K562 (cell line): ENCODE measurements around the gene FMNL2. TPM values are rescaled to one million over a fixed set of nuclear protein-coding genes. Genes with fewer than 3 reads are reported as not detected.

Source experiments
- ATAC-seq: fragments of 200-7000 bp; cut with Tn5 transposase; 3 replicates; pipeline ENCODE4 v1.9.1; 2020; ENCODE audit warnings: moderate library complexity
- BruUV-seq: library from RNA; stranded (reverse); fragments of 400-500 nt; replicated peaks from 2 replicates; lab custom pipeline; 2021; lab: Mats Ljungman, UMichigan
- CTCF ChIA-PET: fragments of 300-600 bp; formaldehyde crosslinking; extraction: SDS; loops from one replicate; lab custom pipeline; 2021; ENCODE audit warnings: low intra/inter-chr PET ratio; lab: Yijun Ruan, JAX
- POLR2A ChIA-PET: fragments of 300-600, 350-650 bp; sonication (Branson Sonifier 250); formaldehyde crosslinking; extraction: SDS; loops from one replicate; lab custom pipeline; 2021; ENCODE audit warnings: antibody characterized with exemption, inconsistent platforms; lab: Yijun Ruan, JAX
- DNase-seq, 4 experiments: peaks; one replicate each; pipeline versions ENCODE4 v3.0.0 to v3.0.0-alpha.2; 2011 to 2018; ENCODE audit warnings: low spot score in 3 of 4, mixed read lengths in 3 of 4; ENCODE audit errors: extremely low read depth in 1 of 4
- FAIRE-seq: peaks from 2 replicates; lab custom pipeline; 2011; peaks lifted over from hg19 to GRCh38; lab: Jason Lieb, UNC
- H2AFZ ChIP-seq: 2 replicates; pipeline ENCODE4 v1.6.0; 2011; ENCODE audit warnings: low read depth, low read length, control low read depth, inconsistent platforms
- H3K27ac ChIP-seq: fragments of 200-600 bp; 3 replicates; pipeline ENCODE4 v1.8.0; 2011; ENCODE audit warnings: low read depth, mild to moderate bottlenecking, control low read depth, inconsistent platforms, low read length, moderate library complexity, mixed read lengths; ENCODE audit errors: extremely low read depth
- H3K27me3 ChIP-seq, 2 experiments: fragments of 300-600 bp in 1 of 2; 2 replicates in 1 of 2; 3 replicates in 1 of 2; pipeline versions ENCODE4 v1.6.0 to v1.8.0; 2011; ENCODE audit warnings: inconsistent platforms in 2 of 2, low read length in 2 of 2, mild to moderate bottlenecking in 1 of 2, mixed read lengths in 1 of 2, moderate library complexity in 1 of 2; ENCODE audit not compliant: control insufficient read depth in 2 of 2, insufficient read depth in 2 of 2
- H3K36me3 ChIP-seq: fragments of 300-600 bp; 3 replicates; pipeline ENCODE4 v1.8.0; 2011; ENCODE audit warnings: mild to moderate bottlenecking, low read length, inconsistent platforms; ENCODE audit not compliant: control insufficient read depth, insufficient read depth
- H3K4me1 ChIP-seq, 2 experiments: fragments of 200-600 bp in 1 of 2; replicated peaks in 1 of 2; 2 replicates in 1 of 2; 3 replicates in 1 of 2; pipeline versions ENCODE4 v1.5.1 to v1.8.0; 2011; ENCODE audit warnings: inconsistent platforms in 2 of 2, low read length in 2 of 2, mild to moderate bottlenecking in 1 of 2, mixed read lengths in 1 of 2, moderate library complexity in 1 of 2; ENCODE audit not compliant: control insufficient read depth in 2 of 2, insufficient read depth in 2 of 2
- H3K4me2 ChIP-seq: 2 replicates; pipeline ENCODE4 v1.6.1; 2011; ENCODE audit warnings: low read length, control low read depth, inconsistent platforms, mixed read lengths; ENCODE audit not compliant: insufficient read depth
- H3K4me3 ChIP-seq: fragments of 200-600 bp; sonication (generic), shearing (Covaris generic); 2 replicates; pipeline ENCODE4 v1.5.1; 2016; ENCODE audit warnings: control low read depth, inconsistent platforms
- H3K79me2 ChIP-seq: fragments of 200-600 bp; 3 replicates; pipeline ENCODE4 v1.8.0; 2011; ENCODE audit warnings: low read length, inconsistent platforms; ENCODE audit not compliant: control insufficient read depth, insufficient read depth
- H3K9ac ChIP-seq, 2 experiments: 2 replicates each; pipeline versions ENCODE4 v1.6.0 to v1.6.1; 2011; ENCODE audit warnings: low read depth in 2 of 2, low read length in 2 of 2, control low read depth in 1 of 2, inconsistent platforms in 1 of 2, mild to moderate bottlenecking in 1 of 2, mixed read lengths in 1 of 2; ENCODE audit not compliant: insufficient read depth in 1 of 2
- H3K9me1 ChIP-seq: one replicate; pipeline ENCODE4 v1.6.0; 2011; ENCODE audit warnings: inconsistent platforms, mild to moderate bottlenecking, low read length, moderate library complexity; ENCODE audit not compliant: control insufficient read depth, insufficient read depth
- H3K9me3 ChIP-seq: replicated peaks from 2 replicates; pipeline ENCODE4 v1.5.1; 2011; ENCODE audit warnings: low read depth, low read length, inconsistent platforms; ENCODE audit not compliant: control insufficient read depth, insufficient read depth
- H4K20me1 ChIP-seq: replicated peaks from 2 replicates; pipeline ENCODE4 v1.6.1; 2011; ENCODE audit warnings: low read length, inconsistent platforms, mixed read lengths; ENCODE audit not compliant: control insufficient read depth, insufficient read depth
- AFF1 ChIP-seq, 2 experiments: fragments of 450-650 bp; IDR thresholded peaks; 2 replicates each; pipeline ENCODE4 v1.6.1; 2018; ENCODE audit warnings: mild to moderate bottlenecking in 2 of 2, low read depth in 1 of 2; ENCODE audit not compliant: partially characterized antibody in 2 of 2
- CBFA2T3 ChIP-seq: fragments of 450-650 bp; IDR thresholded peaks from 2 replicates; pipeline ENCODE4 v1.6.1; 2017
- E2F4 ChIP-seq: sonication (generic); formaldehyde crosslinking; IDR thresholded peaks from 2 replicates; pipeline ENCODE4 v1.8.0; 2022; ENCODE audit warnings: mild to moderate bottlenecking, low read depth, missing genetic modification reagents
- ELF4 ChIP-seq: fragments of 450-650 bp; formaldehyde crosslinking; IDR thresholded peaks from 2 replicates; pipeline ENCODE4 v1.4.0; 2022; ENCODE audit warnings: missing genetic modification characterization
- ZMIZ1 ChIP-seq, 2 experiments: fragments of 150-350 bp in 1 of 2; IDR thresholded peaks; 2 replicates each; pipeline ENCODE4 v1.6.1; 2012 to 2016; ENCODE audit warnings: low read depth in 2 of 2, low read length in 2 of 2, mild to moderate bottlenecking in 1 of 2, moderate library complexity in 1 of 2
- ZNF263 ChIP-seq: sonication (generic); formaldehyde crosslinking; IDR thresholded peaks from 2 replicates; pipeline ENCODE4 v1.8.0; 2022; ENCODE audit warnings: mild to moderate bottlenecking, missing genetic modification reagents, borderline replicate concordance
- ZNF280B ChIP-seq: fragments of 250-450 bp; sonication (Bioruptor Pico); IDR thresholded peaks from 2 replicates; pipeline ENCODE4 v1.5.1; 2021; ENCODE audit warnings: mild to moderate bottlenecking
- WGBS: fragments of 100-300 bp; shearing (Covaris generic); methylation state at CpG from one replicate; pipeline ENCODE4 v1.1.6; 2016; ENCODE audit warnings: low coverage, mixed read lengths; ENCODE audit not compliant: insufficient coverage; ENCODE audit errors: missing lambda C conversion rate; 5-methylcytosine and 5-hydroxymethylcytosine counted together
- in situ Hi-C: fragments of 300-500 bp; cut with MboI; formaldehyde crosslinking; loops from 4 replicates; pipeline ENCODE4 v1.15.0; 2018; ENCODE audit warnings: inconsistent platforms, mixed read lengths
- intact Hi-C: fragments of 100-400 bp; cut with micrococcal nuclease; formaldehyde crosslinking; loops from 2 replicates; pipeline ENCODE4 v1.14.2; 2022
- polyA plus RNA-seq, 8 experiments: library from polyadenylated mRNA; depleted of rRNA in 4 of 8; stranded (reverse) in 5 of 8; unstranded in 3 of 8; fragments of >200 nt; fragmentation: Nextera tagmentation in 2 of 8; fragmentation: Illumina TruSeq in 1 of 8; extraction: Ambion mirVana in 2 of 8; extraction: Trizol in 1 of 8; gene quantifications; 2 replicates each; pipeline versions ENCODE4 v1.2.1 to v1.2.3, GENCODE V29; 2011 to 2014; ENCODE audit warnings: inconsistent platforms in 1 of 8, missing spikeins in 1 of 8
- total RNA-seq, 7 experiments: library from RNA; depleted of rRNA in 6 of 7; stranded (reverse); fragments of >200 nt in 6 of 7; fragmentation: Illumina TruSeq in 2 of 7; extraction: Trizol in 2 of 7; gene quantifications; 2 replicates each; pipeline versions ENCODE4 v1.2.1 to v1.2.3, GENCODE V29; 2011 to 2021; ENCODE audit warnings: low replicate concordance in 1 of 7
- TF ChIP-seq, protein P1 (sequence below): fragments of 250-450 bp; sonication (Bioruptor Pico); IDR thresholded peaks from 2 replicates; pipeline ENCODE4 v1.5.0; 2021; ENCODE audit warnings: mild to moderate bottlenecking, borderline replicate concordance

Gene FMNL2
- total and polyA plus RNA-seq, 9 of the 15 experiments (the other 6 are each of a cell fraction or from before 2014, with no cell fraction given), result 0.15 to 0.49 (median 0.24) TPM; not detected in 1

DNA sequence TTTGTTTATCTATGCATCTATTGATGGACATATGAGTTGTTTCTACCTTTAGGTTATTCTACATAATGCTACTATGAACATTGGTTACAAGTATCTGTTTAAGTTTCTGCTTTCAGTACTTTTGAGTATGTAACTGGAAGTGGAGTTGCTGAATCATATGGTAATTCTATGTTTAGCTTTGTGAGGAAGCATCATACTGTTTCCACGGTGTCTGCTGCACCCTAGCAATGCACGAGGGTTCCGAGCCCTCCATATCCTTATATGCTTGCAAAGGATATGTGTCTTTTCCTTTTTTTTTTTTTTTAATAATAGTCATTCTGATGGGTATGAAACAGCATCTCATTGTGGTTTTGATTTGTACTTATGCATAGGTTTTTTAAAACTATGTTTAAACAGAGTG is 83.7 kb downstream of the FMNL2 start:
- no peak overlapping the region for H3K9ac ChIP-seq
- no peaks in the 10 kb centered on the region for H3K9me3 ChIP-seq
- no peaks in the 10 kb centered on the region for H3K4me1 ChIP-seq
- WGBS, result 0% methylated on average over 3 of the region's 3 CpGs
- no peak for DNase-seq
- in situ Hi-C loops (no loop called here), intact Hi-C loops (no loop called here)
- H3K4me2 ChIP-seq, result no peak overlapping the region
- H3K27ac ChIP-seq, result no peak overlapping the region
- H3K4me3 ChIP-seq, result no peak overlapping the region
- BruUV-seq, result no TSS peak
- POLR2A ChIA-PET, result interaction anchor here (1.8 kb wide), 1 partner anchor 10 kb away, joined by 5 read pairs; no protein-coding TSS in a partner anchor
- no peaks in the 10 kb centered on the region for H4K20me1 ChIP-seq
- no peak for FAIRE-seq
- no peaks in the 10 kb centered on the region for H3K79me2 ChIP-seq
- H3K9me1 ChIP-seq, result no peaks in the 10 kb centered on the region
- peaks cover 5 to 12% of the 10 kb centered on the region in 2 experiments; a peak in 3 of 5 replicates for H3K27me3 ChIP-seq
- ATAC-seq, result no peak
- CTCF ChIA-PET, result no interaction called here
- no peak overlapping the region for H2AFZ ChIP-seq
- H3K36me3 ChIP-seq, result no peaks in the 10 kb centered on the region
- TF ChIP-seq ZMIZ1 (IDR thresholded peaks at IDR 0.05; ENCODE audit: low read depth in 2 of 2, low read length in 2 of 2), result no peak
- TF ChIP-seq ELF4 (CRISPR knock-in tag), result no peak
- no peak for TF ChIP-seq AFF1 (IDR thresholded peaks at IDR 0.05; ENCODE audit: low read depth in 1 of 2, partially characterized antibody in 2 of 2)
- TF ChIP-seq ZNF280B (CRISPR knock-in tag), result no peak
- TF ChIP-seq, protein P1, sequence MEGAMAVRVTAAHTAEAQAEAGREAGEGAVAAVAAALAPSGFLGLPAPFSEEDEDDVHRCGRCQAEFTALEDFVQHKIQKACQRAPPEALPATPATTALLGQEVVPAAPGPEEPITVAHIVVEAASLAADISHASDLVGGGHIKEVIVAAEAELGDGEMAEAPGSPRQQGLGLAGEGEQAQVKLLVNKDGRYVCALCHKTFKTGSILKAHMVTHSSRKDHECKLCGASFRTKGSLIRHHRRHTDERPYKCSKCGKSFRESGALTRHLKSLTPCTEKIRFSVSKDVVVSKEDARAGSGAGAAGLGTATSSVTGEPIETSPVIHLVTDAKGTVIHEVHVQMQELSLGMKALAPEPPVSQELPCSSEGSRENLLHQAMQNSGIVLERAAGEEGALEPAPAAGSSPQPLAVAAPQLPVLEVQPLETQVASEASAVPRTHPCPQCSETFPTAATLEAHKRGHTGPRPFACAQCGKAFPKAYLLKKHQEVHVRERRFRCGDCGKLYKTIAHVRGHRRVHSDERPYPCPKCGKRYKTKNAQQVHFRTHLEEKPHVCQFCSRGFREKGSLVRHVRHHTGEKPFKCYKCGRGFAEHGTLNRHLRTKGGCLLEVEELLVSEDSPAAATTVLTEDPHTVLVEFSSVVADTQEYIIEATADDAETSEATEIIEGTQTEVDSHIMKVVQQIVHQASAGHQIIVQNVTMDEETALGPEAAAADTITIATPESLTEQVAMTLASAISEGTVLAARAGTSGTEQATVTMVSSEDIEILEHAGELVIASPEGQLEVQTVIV (CRISPR knock-in tag), result no peak
- no peak for TF ChIP-seq E2F4 (CRISPR knock-in tag)
- no peak for TF ChIP-seq CBFA2T3
- no peak for TF ChIP-seq ZNF263 (CRISPR knock-in tag)
